CD14-positive monocyte (primary cell): ENCODE measurements around the gene FAM168A. TPM values are rescaled to one million over a fixed set of nuclear protein-coding genes. Genes with fewer than 3 reads are reported as not detected.
"Not testable (repeated sequence)": the region's sequence is repeated elsewhere in the genome, so short reads cannot be mapped to it uniquely, and the experiment has no call there.

Source experiments
- DNase-seq, 3 donors: peaks; one replicate each; pipeline ENCODE4 v3.0.0-alpha.2; 2011 to 2022
- H2AFZ ChIP-seq: 2 replicates; pipeline ENCODE4 v1.6.0; 2012; ENCODE audit warnings: mild to moderate bottlenecking, low read depth, low read length, inconsistent platforms; ENCODE audit not compliant: insufficient read depth, poor library complexity, severe bottlenecking
- H3K27ac ChIP-seq, 2 donors: 1 replicate in 1 of 2; 2 replicates in 1 of 2; pipeline ENCODE4 v1.5.1; 2012 to 2013; ENCODE audit warnings: low read length in 2 of 2, control low read depth in 1 of 2, inconsistent platforms in 1 of 2, low read depth in 1 of 2, mild to moderate bottlenecking in 1 of 2
- H3K27me3 ChIP-seq, 2 donors: one replicate each; pipeline versions ENCODE4 v1.6.0 to v1.6.1; 2011 to 2013; ENCODE audit warnings: low read length in 2 of 2; ENCODE audit not compliant: control insufficient read depth in 2 of 2, insufficient read depth in 2 of 2
- H3K36me3 ChIP-seq, 2 donors: replicated peaks in 1 of 2; 1 replicate in 1 of 2; 2 replicates in 1 of 2; pipeline versions ENCODE4 v1.5.1 to v1.6.1; 2012 to 2013; ENCODE audit warnings: low read length in 2 of 2, control low read depth in 1 of 2, inconsistent platforms in 1 of 2, mild to moderate bottlenecking in 1 of 2; ENCODE audit not compliant: insufficient read depth in 2 of 2, control insufficient read depth in 1 of 2
- H3K4me1 ChIP-seq, 2 donors: 1 replicate in 1 of 2; 2 replicates in 1 of 2; pipeline versions ENCODE4 v1.5.1 to v1.6.1; 2012 to 2013; ENCODE audit warnings: low read length in 2 of 2, control low read depth in 1 of 2, inconsistent platforms in 1 of 2, mild to moderate bottlenecking in 1 of 2, moderate library complexity in 1 of 2; ENCODE audit not compliant: insufficient read depth in 2 of 2, control insufficient read depth in 1 of 2
- H3K4me2 ChIP-seq: replicated peaks from 2 replicates; pipeline ENCODE3; 2012; ENCODE audit warnings: low read length, moderate library complexity, mild to moderate bottlenecking; ENCODE audit not compliant: poor library complexity, severe bottlenecking; ENCODE audit errors: extremely low read depth
- H3K4me3 ChIP-seq, 3 experiments: fragments of 200-600 bp in 1 of 3; sonication (generic) in 1 of 3; replicated peaks in 1 of 3; 1 replicate in 2 of 3; 2 replicates in 1 of 3; pipeline ENCODE4 v1.5.1; 2011 to 2013; ENCODE audit warnings: low read length in 3 of 3, mild to moderate bottlenecking in 3 of 3, control low read depth in 2 of 3, low read depth in 2 of 3, inconsistent platforms in 1 of 3, moderate library complexity in 1 of 3
- H3K79me2 ChIP-seq: 2 replicates; pipeline ENCODE4 v1.6.0; 2012; ENCODE audit warnings: mild to moderate bottlenecking, control low read depth, inconsistent platforms, low read length, moderate library complexity; ENCODE audit not compliant: insufficient read depth
- H3K9ac ChIP-seq: 2 replicates; pipeline ENCODE4 v1.6.0; 2017; ENCODE audit warnings: low read length, mild to moderate bottlenecking; ENCODE audit not compliant: insufficient read depth, poor library complexity, severe bottlenecking
- H3K9me3 ChIP-seq, 2 donors: replicated peaks in 1 of 2; 1 replicate in 1 of 2; 2 replicates in 1 of 2; pipeline versions ENCODE4 v1.5.1 to v1.6.1; 2012 to 2013; ENCODE audit warnings: low read length in 2 of 2, control low read depth in 1 of 2; ENCODE audit not compliant: control insufficient read depth in 1 of 2, insufficient read depth in 1 of 2
- H4K20me1 ChIP-seq: 2 replicates; pipeline ENCODE4 v1.6.0; 2012; ENCODE audit warnings: mild to moderate bottlenecking, low read length, control low read depth, moderate library complexity; ENCODE audit not compliant: insufficient read depth
- H3K27ac Mint-ChIP-seq, 7 donors: one replicate each; pipeline ENCODE4 v1.8.0; 2020; ENCODE audit warnings: mild to moderate bottlenecking in 7 of 7, mixed read lengths in 7 of 7, moderate library complexity in 6 of 7, inconsistent platforms in 2 of 7
- H3K27me3 Mint-ChIP-seq, 3 donors: one replicate each; pipeline ENCODE4 v1.8.0; 2021 to 2022; ENCODE audit warnings: low read depth in 3 of 3, mild to moderate bottlenecking in 3 of 3, mixed read lengths in 3 of 3, moderate library complexity in 3 of 3, inconsistent platforms in 1 of 3
- H3K36me3 Mint-ChIP-seq, 2 donors: one replicate each; pipeline ENCODE4 v1.8.0; 2020; ENCODE audit warnings: mixed read lengths in 2 of 2, inconsistent platforms in 1 of 2, mild to moderate bottlenecking in 1 of 2
- H3K4me1 Mint-ChIP-seq: one replicate; pipeline ENCODE4 v1.8.0; 2020; ENCODE audit warnings: mild to moderate bottlenecking, mixed read lengths
- H3K4me3 Mint-ChIP-seq, 2 donors: one replicate each; pipeline ENCODE4 v1.8.0; 2020; ENCODE audit warnings: mild to moderate bottlenecking in 2 of 2, mixed read lengths in 2 of 2, moderate library complexity in 1 of 2
- H3K9me3 Mint-ChIP-seq, 7 donors: one replicate each; pipeline ENCODE4 v1.8.0; 2020 to 2022; ENCODE audit warnings: mixed read lengths in 7 of 7, mild to moderate bottlenecking in 6 of 7, moderate library complexity in 6 of 7, inconsistent platforms in 2 of 7
- CTCF ChIP-seq: fragments of 200-600 bp; IDR thresholded peaks from one replicate; pipeline ENCODE4 v1.8.0; 2022; ENCODE audit warnings: antibody characterized with exemption, mild to moderate bottlenecking
- WGBS: methylation state at CpG from one replicate; pipeline ENCODE4 v1.1.5; 2013; ENCODE audit warnings: missing lambda C conversion rate; ENCODE audit not compliant: insufficient coverage; 5-methylcytosine and 5-hydroxymethylcytosine counted together
- intact Hi-C, 2 donors: fragments of 100-400 bp; cut with micrococcal nuclease; formaldehyde crosslinking; loops; one replicate each; pipeline versions ENCODE4 v1.15.0 to v1.15.1; 2023
- polyA plus RNA-seq, 3 donors: library from polyadenylated mRNA; depleted of rRNA in 1 of 3; unstranded in 2 of 3; stranded (reverse) in 1 of 3; fragments of 300-500 nt in 2 of 3; fragments of >200 nt in 1 of 3; fragmentation: Illumina TruSeq in 2 of 3; gene quantifications; 1 replicate in 2 of 3; 2 replicates in 1 of 3; pipeline ENCODE4 v1.2.3, GENCODE V29; 2012 to 2021

FAM168A gene
- polyA plus RNA-seq, 3 donors = 1.4 to 13.3 (median 2.1) TPM

GRCh38 chr11:73445980-73446379 lies 151.9 kb downstream of the FAM168A start:
- Histone ChIP-seq H3K36me3 (no peaks in the 10 kb centered on the region), H3K79me2 (no peaks in the 10 kb centered on the region), H3K9me3 (no peaks in the 10 kb centered on the region), H3K27ac (peak overlapping the region in 1 of 2 donors; percentile 10), H3K4me2 (no peak overlapping the region), H3K27me3 (no peaks in the 10 kb centered on the region), H2AFZ (no peak overlapping the region), H3K4me1 (peaks cover 4 to 16% of the 10 kb centered on the region in 2 donors), H3K4me3 (no peak overlapping the region), H3K9ac (no peak overlapping the region), H4K20me1 (peaks cover 6% of the 10 kb centered on the region)
- H3K9me3 Mint-ChIP-seq = peaks cover 0 to 2% (median 0%) of the 10 kb centered on the region in 7 donors
- peak overlapping the region in 1 of 7 donors; percentile 52 for H3K27ac Mint-ChIP-seq
- intact Hi-C loops = loop anchor here in 1 of 2 donors (5.0 kb wide), 1 partner anchor 46 kb away; no protein-coding TSS in a partner anchor
- no peaks in the 10 kb centered on the region for H3K27me3 Mint-ChIP-seq
- H3K4me3 Mint-ChIP-seq = no peak overlapping the region
- H3K4me1 Mint-ChIP-seq = peaks cover 18% of the 10 kb centered on the region
- H3K36me3 Mint-ChIP-seq = peaks cover 10 to 24% of the 10 kb centered on the region in 2 donors
- no peak for TF ChIP-seq CTCF
- peak in 1 of 3 donors; percentile 16 for DNase-seq

GRCh38 chr11:73439002-73439843 lies 158.7 kb downstream of the FAM168A start:
- Mint-ChIP-seq H3K4me3 (no peak overlapping the region), H3K4me1 (peaks cover 2% of the 10 kb centered on the region), H3K36me3 (peaks cover 11 to 27% of the 10 kb centered on the region in 2 donors), H3K27me3 (no peaks in the 10 kb centered on the region), H3K27ac (no peak overlapping the region), H3K9me3 (peaks cover 0 to 2% (median 0%) of the 10 kb centered on the region in 7 donors)
- H3K27ac ChIP-seq = no peak overlapping the region
- no peaks in the 10 kb centered on the region for H3K36me3 ChIP-seq
- H4K20me1 ChIP-seq = peaks cover 6% of the 10 kb centered on the region
- no peaks in the 10 kb centered on the region for H3K27me3 ChIP-seq
- no peaks in the 10 kb centered on the region for H3K9me3 ChIP-seq
- 100% methylated on average over 1 of the region's 5 CpGs for WGBS
- TF ChIP-seq CTCF = no peak
- H3K4me3 ChIP-seq = no peak overlapping the region
- H3K9ac ChIP-seq = no peak overlapping the region
- H3K4me2 ChIP-seq = no peak overlapping the region
- H2AFZ ChIP-seq = no peak overlapping the region
- no peak for DNase-seq
- H3K79me2 ChIP-seq = no peaks in the 10 kb centered on the region
- no peaks in the 10 kb centered on the region for H3K4me1 ChIP-seq
- intact Hi-C loops = no loop called here

- not testable (repeated sequence) for H4K20me1 ChIP-seq
These were observed 161.1 kb downstream of the FAM168A start for GRCh38 chr11:73436859-73437258.

More at GRCh38 chr11:73436859-73437258, 161.1 kb downstream of the FAM168A start:
- H3K36me3 Mint-ChIP-seq = peaks cover 10 to 20% of the 10 kb centered on the region in 2 donors
- H3K4me2 ChIP-seq, H3K79me2 ChIP-seq, H3K36me3 ChIP-seq, H3K27me3 ChIP-seq, H3K9ac ChIP-seq, H3K27me3 Mint-ChIP-seq, DNase-seq, H3K4me3 ChIP-seq, H3K4me1 ChIP-seq, H3K9me3 Mint-ChIP-seq, H3K9me3 ChIP-seq, intact Hi-C loops, H3K27ac ChIP-seq, H3K4me3 Mint-ChIP-seq, H3K27ac Mint-ChIP-seq, H3K4me1 Mint-ChIP-seq, H2AFZ ChIP-seq: not testable (repeated sequence)
- WGBS = 100% methylated on average over 4 of the region's 4 CpGs
